Endodermal cell (in vitro differentiated cells): Measurements from ENCODE around the gene RRP1B. TPM values are rescaled to one million over a fixed set of nuclear protein-coding genes. Genes with fewer than 3 reads are reported as not detected.

Experiments used
- DNase-seq: peaks from one replicate; pipeline ENCODE4 v3.0.0-alpha.2; 2017
- H3K27ac ChIP-seq: 2 replicates; pipeline ENCODE4 v1.5.1; 2013; ENCODE audit warnings: mild to moderate bottlenecking, low read depth, low read length, moderate library complexity
- H3K27me3 ChIP-seq: 2 replicates; pipeline ENCODE4 v1.6.1; 2013; ENCODE audit warnings: mild to moderate bottlenecking, low read length, moderate library complexity; ENCODE audit not compliant: insufficient read depth, control insufficient read depth, poor library complexity, severe bottlenecking
- H3K36me3 ChIP-seq: 2 replicates; pipeline ENCODE4 v1.7.0; 2013; ENCODE audit warnings: mild to moderate bottlenecking, low read length, moderate library complexity; ENCODE audit not compliant: control insufficient read depth, insufficient read depth
- H3K4me1 ChIP-seq: one replicate; pipeline ENCODE4 v1.7.0; 2013; ENCODE audit warnings: low read length; ENCODE audit not compliant: control insufficient read depth, insufficient read depth
- H3K4me3 ChIP-seq: 2 replicates; pipeline ENCODE4 v1.5.1; 2013; ENCODE audit warnings: mild to moderate bottlenecking, low read length, moderate library complexity
- H3K9ac ChIP-seq: 2 replicates; pipeline ENCODE4 v1.6.1; 2013; ENCODE audit warnings: mild to moderate bottlenecking, low read length, moderate library complexity; ENCODE audit not compliant: poor library complexity, severe bottlenecking; ENCODE audit errors: extremely low read depth
- H3K9me3 ChIP-seq: 2 replicates; pipeline ENCODE4 v1.6.1; 2013; ENCODE audit warnings: mild to moderate bottlenecking, low read length, moderate library complexity; ENCODE audit not compliant: control insufficient read depth
- H3K27ac Mint-ChIP-seq: 2 replicates; pipeline ENCODE4 v1.8.0; 2020; ENCODE audit warnings: mixed read lengths
- H3K27me3 Mint-ChIP-seq: 2 replicates; pipeline ENCODE4 v1.8.0; 2021; ENCODE audit warnings: mild to moderate bottlenecking, mixed read lengths; ENCODE audit not compliant: insufficient read depth
- H3K36me3 Mint-ChIP-seq: 2 replicates; pipeline ENCODE4 v1.8.0; 2020; ENCODE audit warnings: low read depth, mixed read lengths
- H3K4me1 Mint-ChIP-seq: 2 replicates; pipeline ENCODE4 v1.8.0; 2020; ENCODE audit warnings: mixed read lengths
- H3K4me3 Mint-ChIP-seq: 2 replicates; pipeline ENCODE4 v1.8.0; 2020; ENCODE audit warnings: mild to moderate bottlenecking, moderate library complexity, mixed read lengths
- H3K9me3 Mint-ChIP-seq: 2 replicates; pipeline ENCODE4 v1.8.0; 2020; ENCODE audit warnings: mild to moderate bottlenecking, mixed read lengths
- WGBS, 2 experiments: methylation state at CpG; one replicate each; pipeline versions ENCODE4 v1.1.5 to v1.1.7; 2013; ENCODE audit warnings: missing lambda C conversion rate in 2 of 2, mixed read lengths in 1 of 2; ENCODE audit not compliant: insufficient coverage in 1 of 2, insufficient read length in 1 of 2; 5-methylcytosine and 5-hydroxymethylcytosine counted together
- total RNA-seq, 2 donors: library from RNA; stranded (reverse); fragmentation: NEBNext Ultra II Directional in 1 of 2; extraction: Animal tissue kit (Norgen Biotek cat#: 25700) in 1 of 2; gene quantifications; 2 replicates in 1 of 2; 3 replicates in 1 of 2; pipeline ENCODE4 v1.2.1, GENCODE V29; 2021
- TF ChIP-seq, protein P1 (sequence below): fragments of 200-600 bp; sonication (generic); conservative IDR thresholded peaks from 2 replicates; pipeline ENCODE4 v1.5.0; 2021; ENCODE audit warnings: antibody characterized with exemption, mild to moderate bottlenecking

Gene RRP1B
- total RNA-seq, 2 donors from 2014 or later: 44.1 to 46.0 TPM

DNA sequence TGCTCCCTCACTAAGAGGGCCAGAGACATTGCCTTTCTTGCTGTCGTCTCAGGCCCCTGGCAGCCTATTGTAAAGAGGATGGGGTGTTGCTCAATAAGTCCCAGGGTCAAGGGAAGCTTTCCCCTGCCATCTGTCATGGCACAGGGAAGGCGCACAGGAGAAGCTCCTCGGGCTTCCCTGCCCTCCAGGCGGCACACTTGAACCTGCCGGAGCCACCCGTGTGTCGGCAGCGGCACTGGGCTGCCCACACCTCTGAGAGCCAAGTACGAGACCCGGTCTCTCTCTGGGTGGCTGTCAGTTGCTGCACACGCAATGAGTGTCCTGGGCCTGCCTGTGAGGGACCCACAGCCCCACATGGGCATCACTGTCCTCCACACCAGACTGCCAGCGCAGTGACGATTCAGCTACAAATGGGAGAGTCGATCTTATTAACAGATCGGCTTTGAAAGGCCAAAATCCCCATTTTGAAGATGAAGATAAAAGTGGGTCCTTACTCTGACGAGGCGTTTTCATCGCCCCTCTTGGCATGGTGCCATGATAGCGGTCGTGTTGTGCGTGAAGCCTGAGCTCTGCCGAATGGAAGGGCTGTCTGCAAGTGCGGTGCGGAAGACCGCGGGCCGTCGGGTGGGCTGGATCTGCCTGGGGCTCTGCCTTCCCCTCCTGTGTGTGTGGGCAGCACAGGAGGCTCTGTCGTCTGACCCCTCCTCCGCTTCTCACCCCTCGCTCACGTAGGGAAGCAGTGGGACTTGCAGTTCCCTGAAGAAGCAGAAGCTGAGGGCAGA lies 30.4 kb downstream of the RRP1B start:
- no peaks in the 10 kb centered on the region for H3K27me3 Mint-ChIP-seq
- TF ChIP-seq, protein P1, sequence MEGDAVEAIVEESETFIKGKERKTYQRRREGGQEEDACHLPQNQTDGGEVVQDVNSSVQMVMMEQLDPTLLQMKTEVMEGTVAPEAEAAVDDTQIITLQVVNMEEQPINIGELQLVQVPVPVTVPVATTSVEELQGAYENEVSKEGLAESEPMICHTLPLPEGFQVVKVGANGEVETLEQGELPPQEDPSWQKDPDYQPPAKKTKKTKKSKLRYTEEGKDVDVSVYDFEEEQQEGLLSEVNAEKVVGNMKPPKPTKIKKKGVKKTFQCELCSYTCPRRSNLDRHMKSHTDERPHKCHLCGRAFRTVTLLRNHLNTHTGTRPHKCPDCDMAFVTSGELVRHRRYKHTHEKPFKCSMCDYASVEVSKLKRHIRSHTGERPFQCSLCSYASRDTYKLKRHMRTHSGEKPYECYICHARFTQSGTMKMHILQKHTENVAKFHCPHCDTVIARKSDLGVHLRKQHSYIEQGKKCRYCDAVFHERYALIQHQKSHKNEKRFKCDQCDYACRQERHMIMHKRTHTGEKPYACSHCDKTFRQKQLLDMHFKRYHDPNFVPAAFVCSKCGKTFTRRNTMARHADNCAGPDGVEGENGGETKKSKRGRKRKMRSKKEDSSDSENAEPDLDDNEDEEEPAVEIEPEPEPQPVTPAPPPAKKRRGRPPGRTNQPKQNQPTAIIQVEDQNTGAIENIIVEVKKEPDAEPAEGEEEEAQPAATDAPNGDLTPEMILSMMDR: no peak
- H3K4me3 Mint-ChIP-seq: no peak overlapping the region
- no peaks in the 10 kb centered on the region for H3K4me1 Mint-ChIP-seq
- Histone ChIP-seq H3K9me3 (no peaks in the 10 kb centered on the region), H3K9ac (no peak overlapping the region), H3K4me3 (no peak overlapping the region), H3K27ac (no peak overlapping the region), H3K4me1 (no peaks in the 10 kb centered on the region), H3K27me3 (no peaks in the 10 kb centered on the region), H3K36me3 (peaks cover 59% of the 10 kb centered on the region)
- no peak for DNase-seq
- H3K27ac Mint-ChIP-seq: no peak overlapping the region
- WGBS, 2 experiments: 94 to 96% methylated on average over 24 to 32 of the region's 32 CpGs
- no peaks in the 10 kb centered on the region for H3K9me3 Mint-ChIP-seq
- H3K36me3 Mint-ChIP-seq: peaks cover 68% of the 10 kb centered on the region

DNA sequence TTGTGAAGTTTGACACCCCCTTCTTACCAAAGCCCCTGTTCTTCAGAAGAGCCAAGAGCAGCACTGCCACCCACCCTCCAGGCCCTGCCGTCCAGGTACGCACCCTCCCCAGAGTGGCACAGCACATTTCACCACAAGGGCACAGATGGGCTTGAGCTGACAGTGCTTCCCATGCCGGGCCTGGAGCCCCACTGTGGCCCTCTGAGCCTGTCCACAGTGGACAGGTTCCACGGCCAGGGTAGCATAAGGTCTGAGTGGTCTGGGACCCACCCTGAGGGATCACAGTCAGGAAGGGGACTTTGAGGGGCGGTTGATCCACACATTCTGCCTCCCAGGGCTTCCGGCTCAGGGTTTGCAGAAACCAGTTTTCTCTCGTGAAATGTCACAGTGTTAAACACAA lies 31.0 kb downstream of the RRP1B start:
- H3K27ac ChIP-seq: no peak overlapping the region
- H3K9ac ChIP-seq: no peak overlapping the region
- no peak overlapping the region for H3K4me3 ChIP-seq
- no peaks in the 10 kb centered on the region for H3K4me1 Mint-ChIP-seq
- peaks cover 64% of the 10 kb centered on the region for H3K36me3 Mint-ChIP-seq
- TF ChIP-seq, protein P1: no peak
- no peaks in the 10 kb centered on the region for H3K9me3 ChIP-seq
- H3K27ac Mint-ChIP-seq: no peak overlapping the region
- H3K27me3 ChIP-seq: no peaks in the 10 kb centered on the region
- no peaks in the 10 kb centered on the region for H3K9me3 Mint-ChIP-seq
- WGBS, 2 experiments: 92 to 94% methylated on average over 5 to 7 of the region's 7 CpGs
- peaks cover 59% of the 10 kb centered on the region for H3K36me3 ChIP-seq
- H3K4me1 ChIP-seq: no peaks in the 10 kb centered on the region
- H3K27me3 Mint-ChIP-seq: no peaks in the 10 kb centered on the region
- DNase-seq: no peak
- no peak overlapping the region for H3K4me3 Mint-ChIP-seq

DNA sequence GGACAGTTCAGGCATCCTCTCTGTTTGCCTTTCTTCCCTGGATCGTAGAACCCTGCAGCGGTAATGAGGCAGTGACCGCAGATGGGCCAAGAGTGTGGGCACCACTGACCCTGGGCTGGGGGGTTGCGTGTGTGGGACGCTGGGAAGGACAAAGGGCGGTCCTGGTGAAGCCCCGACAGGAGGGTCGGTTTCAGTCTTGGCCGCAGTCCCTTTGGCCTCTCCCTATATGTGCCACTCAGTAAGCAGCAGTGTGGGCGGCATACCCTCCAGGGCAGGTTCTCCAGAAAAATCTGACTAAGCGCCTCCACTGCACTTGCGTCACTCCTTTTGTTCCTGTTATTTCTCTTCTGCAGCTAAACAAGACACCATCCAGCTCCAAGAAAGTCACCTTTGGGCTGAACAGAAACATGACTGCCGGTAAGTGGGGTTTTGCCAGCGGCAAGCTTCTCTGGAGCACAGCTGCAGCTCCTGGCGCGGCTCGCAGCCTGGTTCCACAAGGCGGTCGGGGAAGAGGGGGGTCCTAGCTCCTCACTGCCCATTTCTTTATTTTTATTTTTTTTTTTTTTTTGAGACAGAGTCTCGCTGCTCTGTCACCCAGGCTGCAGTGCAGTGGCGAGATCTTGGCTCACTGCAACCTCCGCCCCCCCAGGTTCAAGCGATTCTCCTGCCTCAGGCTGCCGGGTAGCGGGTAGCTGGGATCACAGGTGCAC lies 31.9 kb downstream of the RRP1B start:
- Histone ChIP-seq H3K27ac (no peak overlapping the region), H3K27me3 (no peaks in the 10 kb centered on the region), H3K4me1 (no peaks in the 10 kb centered on the region), H3K9me3 (no peaks in the 10 kb centered on the region), H3K9ac (no peak overlapping the region), H3K4me3 (no peak overlapping the region), H3K36me3 (peaks cover 53% of the 10 kb centered on the region)
- H3K27ac Mint-ChIP-seq: no peak overlapping the region
- TF ChIP-seq, protein P1: no peak
- no peak for DNase-seq
- WGBS, 2 experiments: 96 to 98% methylated on average over 20 to 25 of the region's 25 CpGs
- no peak overlapping the region for H3K4me3 Mint-ChIP-seq
- no peaks in the 10 kb centered on the region for H3K9me3 Mint-ChIP-seq
- H3K4me1 Mint-ChIP-seq: no peaks in the 10 kb centered on the region
- peaks cover 61% of the 10 kb centered on the region for H3K36me3 Mint-ChIP-seq
- H3K27me3 Mint-ChIP-seq: no peaks in the 10 kb centered on the region
